NB4 (cell line): Measurements from ENCODE around the gene EPHA6.

Experiments
- DNase-seq: peaks from one replicate; pipeline ENCODE4 v3.0.0; 2010; ENCODE audit warnings: low read depth
- H3K4me3 ChIP-seq: one replicate; pipeline ENCODE4 v1.5.1; 2011; ENCODE audit warnings: mild to moderate bottlenecking, low read depth, low read length, moderate library complexity
- CTCF ChIP-seq: IDR thresholded peaks from one replicate; pipeline ENCODE4 v1.5.1; 2012; ENCODE audit warnings: low read depth, low read length
- MAX ChIP-seq: IDR thresholded peaks from 2 replicates; pipeline ENCODE4 v1.6.1; 2011; ENCODE audit warnings: low read depth, low read length
- MYC ChIP-seq: IDR thresholded peaks from 2 replicates; pipeline ENCODE4 v1.6.1; 2011; ENCODE audit warnings: low read depth, low read length
- POLR2A ChIP-seq: IDR thresholded peaks from 2 replicates; pipeline ENCODE4 v1.6.1; 2011; ENCODE audit warnings: mild to moderate bottlenecking; ENCODE audit not compliant: insufficient read length; ENCODE audit errors: extremely low read depth

The EPHA6 gene

GRCh38 chr3:97347780-97348179 lies 533.4 kb downstream of the EPHA6 start:
- TF ChIP-seq POLR2A (no peak), MYC (no peak), CTCF (no peak)
- no peak overlapping the region for H3K4me3 ChIP-seq
- no peak for DNase-seq

DNA sequence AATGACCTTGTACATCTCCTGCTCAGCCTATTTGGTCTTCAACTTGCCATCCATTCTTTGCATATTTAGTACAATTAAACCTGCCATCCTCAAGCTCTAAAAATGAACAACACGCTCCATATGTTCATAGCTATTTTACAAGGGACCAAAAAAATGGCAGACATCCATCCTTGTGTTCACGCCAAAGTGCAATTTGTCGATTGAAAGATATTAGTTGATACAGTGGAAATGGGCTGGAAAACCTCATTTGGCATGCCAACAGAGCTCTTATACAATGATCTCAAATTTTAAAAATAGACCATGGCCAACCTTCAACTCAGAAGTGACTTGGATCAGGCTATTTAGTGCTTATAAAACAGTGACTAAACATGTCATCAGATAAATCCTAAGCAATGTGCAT lies 536.6 kb downstream of the EPHA6 start:
- DNase-seq = no peak
- TF ChIP-seq CTCF = no peak
- no peak for TF ChIP-seq MAX
- no peak for TF ChIP-seq POLR2A
- TF ChIP-seq MYC = no peak
- H3K4me3 ChIP-seq = no peak overlapping the region

DNA sequence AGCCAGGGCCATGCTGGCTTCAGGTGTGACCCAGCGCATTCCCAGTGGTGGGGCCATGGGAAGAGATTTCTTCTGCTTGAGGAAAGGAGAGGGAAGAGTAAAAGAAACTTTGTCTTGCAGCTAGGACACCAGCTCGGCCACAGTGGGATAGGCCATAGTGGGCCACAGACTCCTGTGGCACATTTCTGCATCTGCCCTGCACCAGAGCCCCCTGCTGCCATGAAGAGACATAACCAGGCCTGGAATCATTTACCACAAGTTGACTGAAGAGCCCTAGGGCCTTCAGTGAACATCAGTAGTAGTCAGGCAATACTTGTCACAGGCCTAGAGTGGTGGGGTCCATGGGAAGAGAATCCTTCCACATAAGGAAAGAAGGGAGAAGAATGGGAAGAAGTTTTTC lies 538.8 kb downstream of the EPHA6 start:
- TF ChIP-seq MAX = no peak
- TF ChIP-seq MYC = no peak
- TF ChIP-seq POLR2A = no peak
- no peak for TF ChIP-seq CTCF
- DNase-seq = no peak
- no peak overlapping the region for H3K4me3 ChIP-seq

DNA sequence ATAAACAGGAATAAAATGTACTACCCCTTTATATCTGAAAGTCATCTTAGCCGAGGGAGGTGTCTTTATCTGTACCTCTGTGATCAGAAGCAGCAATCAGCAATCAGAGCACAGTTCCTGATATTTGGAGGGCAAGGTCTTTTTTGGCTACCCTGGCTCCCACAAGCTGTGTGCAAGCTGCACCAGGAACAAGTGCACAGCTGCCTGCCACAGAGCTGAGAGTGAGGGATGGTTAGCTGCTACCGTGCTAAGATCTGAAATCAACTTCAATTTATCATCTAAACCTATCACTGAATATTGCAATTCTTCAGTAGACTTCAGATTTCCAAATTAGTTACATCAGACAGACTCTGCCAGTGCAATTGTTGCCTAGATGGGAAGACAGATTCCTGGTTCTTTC lies 545.6 kb downstream of the EPHA6 start:
- DNase-seq = no peak
- TF ChIP-seq POLR2A (no peak), MAX (no peak), MYC (no peak), CTCF (no peak)
- H3K4me3 ChIP-seq = no peak overlapping the region

GRCh38 chr3:97360804-97361203 lies 546.4 kb downstream of the EPHA6 start:
- no peak for DNase-seq
- TF ChIP-seq POLR2A = no peak
- no peak for TF ChIP-seq CTCF
- TF ChIP-seq MAX = no peak
- no peak for TF ChIP-seq MYC
- no peak overlapping the region for H3K4me3 ChIP-seq

DNA sequence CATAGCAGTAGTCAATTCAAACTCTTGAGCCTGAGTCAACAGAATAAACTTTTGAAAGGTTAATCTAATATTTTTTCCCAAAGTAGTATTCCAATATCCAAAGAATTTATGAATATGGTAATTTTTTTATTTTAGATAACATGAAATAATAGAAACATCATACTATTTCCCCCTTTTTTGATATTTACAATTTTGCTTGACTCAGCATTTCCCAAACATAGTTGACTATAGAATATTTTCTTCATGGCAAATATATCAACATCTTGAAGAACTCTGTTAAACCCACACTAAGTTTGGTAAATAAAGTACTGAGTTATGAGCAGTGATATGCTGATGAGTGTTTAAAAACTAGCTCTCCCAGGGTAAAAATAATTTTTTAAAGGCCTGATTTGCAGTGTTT lies 570.2 kb downstream of the EPHA6 start:
- H3K4me3 ChIP-seq = no peak overlapping the region
- DNase-seq = no peak
- TF ChIP-seq POLR2A = no peak
- TF ChIP-seq MAX = no peak
- no peak for TF ChIP-seq CTCF
- TF ChIP-seq MYC = no peak
